Ishikawa (cell line): ENCODE measurements around the gene BEND5.

Source experiments
- CEBPB ChIP-seq: IDR thresholded peaks from 2 replicates; pipeline ENCODE4 v1.6.1; 2012
- CREB1 ChIP-seq: IDR thresholded peaks from 2 replicates; pipeline ENCODE4 v1.6.1; 2012; ENCODE audit warnings: low read depth
- EGR1 ChIP-seq: IDR thresholded peaks from 2 replicates; pipeline ENCODE4 v1.6.1; 2012
- EP300 ChIP-seq: IDR thresholded peaks from 2 replicates; pipeline ENCODE4 v1.6.1; 2012; ENCODE audit warnings: borderline replicate concordance
- FOXM1 ChIP-seq: IDR thresholded peaks from 2 replicates; pipeline ENCODE4 v1.6.1; 2012; ENCODE audit warnings: low read depth, borderline replicate concordance
- MAX ChIP-seq: IDR thresholded peaks from 2 replicates; pipeline ENCODE4 v1.6.1; 2012
- NFIC ChIP-seq: IDR thresholded peaks from 2 replicates; pipeline ENCODE4 v1.6.1; 2012
- RAD21 ChIP-seq: IDR thresholded peaks from 2 replicates; pipeline ENCODE4 v1.6.1; 2012; ENCODE audit warnings: low read depth
- REST ChIP-seq: IDR thresholded peaks from 2 replicates; pipeline ENCODE4 v1.6.1; 2012; ENCODE audit warnings: low read depth, mild to moderate bottlenecking
- TAF1 ChIP-seq: IDR thresholded peaks from 2 replicates; pipeline ENCODE4 v1.6.1; 2012; ENCODE audit warnings: low read depth, mild to moderate bottlenecking
- TCF12 ChIP-seq: IDR thresholded peaks from 2 replicates; pipeline ENCODE4 v1.6.1; 2012; ENCODE audit warnings: low read depth
- TEAD4 ChIP-seq: IDR thresholded peaks from 2 replicates; pipeline ENCODE4 v1.6.1; 2012
- USF1 ChIP-seq: IDR thresholded peaks from 2 replicates; pipeline ENCODE4 v1.6.1; 2012
- YY1 ChIP-seq: IDR thresholded peaks from 2 replicates; pipeline ENCODE4 v1.6.1; 2012; ENCODE audit warnings: low read depth
- ZBTB7A ChIP-seq: IDR thresholded peaks from 2 replicates; pipeline ENCODE4 v1.6.1; 2012; ENCODE audit warnings: low read depth

BEND5 gene

GRCh38 chr1:48772211-48772610 lies 4.5 kb downstream of the BEND5 start:
- TF ChIP-seq MAX (no peak), EP300 (no peak), YY1 (no peak), RAD21 (no peak), TAF1 (no peak), CEBPB (no peak), REST (no peak), TEAD4 (no peak), FOXM1 (no peak), ZBTB7A (no peak), USF1 (no peak), CREB1 (no peak), TCF12 (no peak), NFIC (no peak), EGR1 (no peak)

- TF ChIP-seq TAF1 = no peak
- TF ChIP-seq YY1 = no peak
- no peak for TF ChIP-seq USF1
- no peak for TF ChIP-seq TCF12
- no peak for TF ChIP-seq REST
- TF ChIP-seq CEBPB = no peak
- no peak for TF ChIP-seq ZBTB7A
- no peak for TF ChIP-seq RAD21
These were observed 5.1 kb downstream of the BEND5 start for GRCh38 chr1:48771561-48771960.

GRCh38 chr1:48767975-48768510 lies 8.6 kb downstream of the BEND5 start:
- TF ChIP-seq CEBPB (no peak), TCF12 (no peak), TEAD4 (no peak), CREB1 (no peak), EP300 (no peak), EGR1 (no peak), TAF1 (no peak), FOXM1 (no peak), REST (no peak), RAD21 (no peak), USF1 (no peak), NFIC (no peak), YY1 (no peak)

GRCh38 chr1:48765335-48765734 lies 11.4 kb downstream of the BEND5 start:
- TF ChIP-seq FOXM1 (no peak), EP300 (no peak), NFIC (no peak), TAF1 (no peak), EGR1 (no peak), TEAD4 (no peak), REST (no peak), MAX (no peak), YY1 (no peak), TCF12 (no peak), CREB1 (no peak), ZBTB7A (no peak), CEBPB (no peak)
